HG03571 (cell line): ENCODE results near the gene THAP4.
"Not testable (repeated sequence)": the region's sequence is repeated elsewhere in the genome, so short reads cannot be mapped to it uniquely, and the experiment has no call there.

Experiments used
- ATAC-seq: cut with Tn5 transposase; IDR thresholded peaks from one replicate; pipeline ENCODE4 v1.9.1; 2021; ENCODE audit not compliant: unreplicated experiment

Gene THAP4

DNA sequence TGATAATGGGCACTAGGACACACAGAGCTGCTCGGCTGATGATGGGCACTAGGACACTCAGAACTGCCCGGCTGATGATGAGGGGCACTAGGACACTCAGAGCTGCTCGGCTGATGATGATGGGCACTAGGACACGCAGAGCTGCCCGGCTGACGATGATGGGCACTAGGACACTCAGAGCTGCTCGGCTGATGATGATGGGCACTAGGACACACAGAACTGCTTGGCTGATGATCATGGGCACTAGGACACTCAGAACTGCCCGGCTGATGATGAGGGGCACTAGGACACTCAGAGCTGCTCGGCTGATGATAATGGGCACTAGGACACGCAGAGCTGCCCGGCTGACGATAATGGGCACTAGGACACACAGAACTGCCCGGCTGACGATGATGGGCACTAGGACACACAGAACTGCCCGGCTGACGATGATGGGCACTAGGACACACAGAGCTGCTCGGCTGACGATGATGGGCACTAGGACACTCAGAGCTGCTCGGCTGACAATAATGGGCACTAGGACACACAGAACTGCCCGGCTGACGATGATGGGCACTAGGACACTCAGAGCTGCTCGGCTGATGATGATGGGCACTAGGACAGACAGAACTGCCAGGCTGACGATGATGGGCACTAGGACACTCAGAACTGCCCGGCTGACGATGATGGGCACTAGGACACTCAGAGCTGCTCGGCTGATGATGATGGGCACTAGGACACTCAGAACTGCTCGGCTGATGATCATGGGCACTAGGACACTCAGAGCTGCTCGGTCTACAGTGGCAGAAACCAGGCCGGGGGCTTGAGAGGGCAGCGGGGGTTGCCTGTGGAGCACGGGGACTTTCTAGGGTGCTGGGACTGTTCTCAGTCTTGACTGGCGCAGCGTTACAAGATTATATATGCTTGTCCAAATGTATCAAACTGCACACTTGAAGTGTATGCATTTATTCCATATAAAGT, 46.2 kb downstream of the THAP4 start:
- not testable (repeated sequence) for ATAC-seq

DNA sequence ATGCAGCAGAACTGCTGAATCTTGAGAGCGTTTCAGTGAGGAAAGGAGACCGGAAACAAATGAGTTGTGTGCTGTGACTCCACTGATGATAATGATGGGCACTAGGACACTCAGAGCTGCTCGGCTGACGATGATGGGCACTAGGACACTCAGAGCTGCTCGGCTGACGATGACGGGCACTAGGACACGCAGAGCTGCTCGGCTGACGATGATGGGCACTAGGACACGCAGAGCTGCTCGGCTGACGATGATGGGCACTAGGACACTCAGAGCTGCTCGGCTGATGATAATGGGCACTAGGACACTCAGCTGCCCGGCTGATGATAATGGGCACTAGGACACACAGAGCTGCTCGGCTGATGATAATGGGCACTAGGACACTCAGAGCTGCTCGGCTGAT, 47.1 kb downstream of the THAP4 start:
- ATAC-seq, result not testable (repeated sequence)

DNA sequence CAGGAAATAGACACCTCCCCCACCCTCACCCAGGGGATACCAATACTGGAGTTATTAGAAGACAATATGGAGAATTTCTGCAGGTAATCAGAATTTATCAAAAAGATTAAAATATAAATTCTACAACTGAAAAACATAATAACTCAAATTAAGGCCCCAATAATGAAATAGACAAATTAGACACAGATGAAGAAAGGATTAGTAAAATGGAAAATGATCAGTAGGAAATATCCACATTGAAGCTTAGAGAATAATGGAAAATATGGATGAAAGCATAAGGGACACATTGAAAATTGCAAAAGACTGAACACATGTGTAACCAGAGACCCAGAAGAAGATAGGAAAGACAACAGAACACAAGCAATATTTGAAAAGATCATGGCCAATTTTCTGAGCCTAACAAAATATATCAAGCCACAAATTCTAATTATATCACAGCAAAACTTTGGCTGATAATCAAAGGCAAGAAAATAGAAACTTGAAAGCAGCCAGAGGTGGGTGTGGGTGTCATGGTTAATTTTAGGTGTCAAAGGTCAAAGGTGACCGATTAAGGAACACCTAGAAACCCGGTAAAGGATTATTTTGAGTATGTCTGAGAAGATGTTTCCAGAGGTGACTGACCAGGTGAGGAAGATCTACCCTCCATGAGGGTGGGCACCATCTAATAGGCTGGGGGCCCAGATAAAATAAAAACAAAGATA, 50.2 kb downstream of the THAP4 start:
- ATAC-seq, result no peak

DNA sequence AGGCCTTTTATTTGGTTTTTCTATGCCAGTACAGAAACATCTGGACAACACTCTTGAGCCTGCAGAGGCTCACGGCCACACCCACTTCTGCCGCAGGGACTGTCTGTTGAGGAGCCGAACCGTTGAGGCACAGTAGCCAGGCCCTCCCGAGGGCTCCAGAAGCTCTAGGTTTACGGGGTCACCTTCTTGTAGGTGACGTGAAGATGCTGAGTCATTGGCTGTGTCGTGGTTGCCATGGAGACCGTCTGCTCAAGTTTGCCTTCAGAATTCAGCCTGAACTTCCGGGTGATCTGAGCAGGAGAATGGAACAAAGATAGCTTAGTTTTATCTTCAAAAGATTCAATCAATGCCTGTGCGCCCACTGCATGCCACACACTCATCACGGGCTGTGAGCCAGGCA, 52.5 kb downstream of the THAP4 start:
- ATAC-seq, result no peak

DNA sequence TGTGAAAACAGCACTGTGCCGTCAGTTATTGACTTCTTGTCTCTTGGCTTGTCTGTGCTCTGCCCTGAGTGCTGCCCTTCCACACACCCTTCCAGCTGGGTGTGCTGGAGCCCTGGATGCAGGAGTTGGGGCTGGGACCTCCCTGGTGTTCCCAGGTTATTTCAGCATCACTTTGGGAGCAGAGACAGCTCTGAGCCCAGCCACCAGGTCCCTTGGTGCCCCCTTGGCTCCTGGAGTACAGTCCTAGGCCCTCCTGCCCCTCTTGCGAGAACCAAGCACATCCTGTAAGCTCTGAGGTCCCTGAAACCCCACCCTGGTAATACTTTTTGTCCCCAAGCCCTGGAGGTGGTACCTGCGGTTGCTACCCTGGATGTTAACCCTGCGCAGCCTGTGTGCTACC, 54.2 kb downstream of the THAP4 start:
- ATAC-seq, result no peak

DNA sequence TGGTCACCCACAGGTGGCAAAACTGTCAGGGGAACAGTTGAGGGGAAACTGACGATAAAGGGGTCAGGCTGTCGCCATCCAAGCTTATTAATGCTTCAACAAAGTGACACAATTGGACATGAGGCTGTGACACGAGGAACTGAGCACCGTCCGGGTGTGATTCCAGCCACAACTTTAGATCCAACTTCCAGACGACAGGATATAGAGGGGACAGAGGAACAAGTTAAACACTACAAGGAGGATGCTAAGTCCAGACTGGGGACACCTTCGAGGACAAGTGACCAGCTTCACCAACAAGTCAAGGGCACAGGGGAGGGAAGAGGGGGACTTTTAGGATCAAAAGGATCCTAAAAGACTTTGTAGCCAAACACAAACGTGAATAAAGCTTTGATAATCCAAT, 54.6 kb downstream of the THAP4 start:
- ATAC-seq, result no peak

DNA sequence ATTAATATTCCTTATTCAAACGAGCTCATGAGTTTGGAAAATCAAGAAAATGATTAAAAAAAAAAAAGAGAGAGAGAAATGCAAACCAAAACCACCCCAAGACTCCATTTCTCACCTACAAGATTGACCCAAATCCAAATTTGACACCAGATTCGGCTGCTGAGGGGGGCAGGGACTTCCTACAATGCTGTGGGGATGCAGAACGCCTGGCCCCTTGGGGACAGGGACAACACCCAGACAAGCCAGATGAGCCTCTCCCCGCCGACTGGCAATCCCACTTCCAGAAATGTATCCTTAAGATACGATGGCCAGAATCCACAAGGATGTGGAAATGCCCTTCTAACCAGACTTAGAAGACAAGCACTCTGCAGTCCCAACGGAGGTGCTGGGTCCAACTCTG, 57.7 kb downstream of the THAP4 start:
- ATAC-seq, result no peak

DNA sequence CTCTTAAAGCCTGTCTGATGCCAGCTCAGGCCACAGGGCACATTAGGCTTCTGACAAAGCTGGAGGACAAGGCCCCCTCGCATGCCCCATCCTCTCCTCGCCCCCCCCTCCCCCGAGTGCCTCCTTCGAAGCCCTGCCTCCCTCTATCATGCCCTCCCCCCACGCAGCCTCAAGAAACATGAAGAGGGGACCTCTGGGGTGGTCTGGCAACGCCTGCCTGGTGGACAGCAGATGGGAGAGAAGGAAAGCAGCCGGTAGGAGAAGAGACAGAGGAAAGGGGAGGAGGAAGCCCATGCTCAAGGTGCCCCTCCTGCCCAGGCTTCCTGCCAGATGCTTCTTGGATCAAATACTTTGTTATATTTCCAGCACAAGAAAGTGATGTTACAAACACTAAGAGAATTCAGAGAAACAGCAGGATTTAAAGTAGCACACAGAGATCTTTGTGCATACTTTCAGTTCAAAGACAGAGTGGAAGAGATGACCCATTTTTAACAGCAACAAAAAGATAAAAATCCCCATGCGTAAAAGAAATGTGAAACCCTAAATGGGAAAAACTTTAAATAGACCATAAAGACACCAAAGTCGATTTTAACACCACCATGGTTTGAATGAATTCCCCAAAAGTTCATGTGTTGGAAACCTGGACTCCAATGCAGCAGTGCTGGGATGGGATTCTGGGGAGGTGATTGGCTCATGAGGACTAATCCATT, 59.4 kb downstream of the THAP4 start:
- no peak for ATAC-seq

DNA sequence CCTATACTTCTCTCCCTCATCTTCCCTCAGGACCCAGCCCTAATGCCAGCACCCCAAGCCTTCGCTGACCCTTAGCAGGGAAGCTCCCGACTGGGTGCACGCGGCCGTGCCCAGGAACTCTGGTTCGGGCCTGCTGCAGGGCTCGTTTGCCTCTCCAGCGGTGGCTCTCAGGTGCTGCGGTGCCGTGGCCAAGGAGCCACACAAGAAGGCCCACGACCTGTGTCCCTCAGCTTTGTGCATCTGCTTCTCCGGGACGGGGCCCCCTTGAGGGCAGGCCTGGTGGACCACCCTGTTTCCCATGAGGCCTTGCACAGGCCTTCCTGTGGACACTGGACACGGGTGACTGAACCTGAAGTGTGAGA, 60.7 kb downstream of the THAP4 start:
- ATAC-seq, result no peak

DNA sequence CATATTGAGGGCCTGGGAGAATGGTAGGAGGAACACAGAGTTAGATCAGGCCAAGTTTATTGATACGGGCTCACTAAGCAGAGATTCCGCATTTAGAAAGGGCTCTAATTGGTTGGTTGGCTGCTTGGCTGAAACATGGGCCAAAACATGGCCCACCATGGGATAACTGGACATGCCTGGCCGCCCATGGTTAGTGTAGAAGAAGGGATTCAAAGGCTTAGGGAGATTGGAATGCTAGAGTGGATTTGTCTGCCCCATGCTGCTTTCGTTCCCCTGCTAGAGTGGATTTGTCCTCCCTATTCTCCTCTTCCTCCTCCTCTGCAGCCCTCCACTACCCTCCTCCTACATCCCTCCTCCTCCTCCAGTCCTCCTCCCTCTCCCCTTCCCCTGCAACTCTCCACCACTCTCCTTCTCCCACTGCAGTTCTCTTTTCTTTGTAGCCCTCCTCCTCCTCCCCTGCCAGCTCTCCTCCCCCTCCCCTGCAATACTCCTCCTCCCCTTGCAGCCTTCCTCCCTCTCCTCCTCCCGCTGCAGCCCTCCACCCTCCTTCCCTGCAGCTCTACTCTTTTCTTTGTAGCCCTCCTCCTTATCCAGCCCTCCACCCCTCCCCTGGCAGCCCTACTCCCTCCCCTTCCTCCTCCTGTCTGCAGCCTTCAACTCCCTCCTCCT, 61.2 kb downstream of the THAP4 start:
- no peak for ATAC-seq

DNA sequence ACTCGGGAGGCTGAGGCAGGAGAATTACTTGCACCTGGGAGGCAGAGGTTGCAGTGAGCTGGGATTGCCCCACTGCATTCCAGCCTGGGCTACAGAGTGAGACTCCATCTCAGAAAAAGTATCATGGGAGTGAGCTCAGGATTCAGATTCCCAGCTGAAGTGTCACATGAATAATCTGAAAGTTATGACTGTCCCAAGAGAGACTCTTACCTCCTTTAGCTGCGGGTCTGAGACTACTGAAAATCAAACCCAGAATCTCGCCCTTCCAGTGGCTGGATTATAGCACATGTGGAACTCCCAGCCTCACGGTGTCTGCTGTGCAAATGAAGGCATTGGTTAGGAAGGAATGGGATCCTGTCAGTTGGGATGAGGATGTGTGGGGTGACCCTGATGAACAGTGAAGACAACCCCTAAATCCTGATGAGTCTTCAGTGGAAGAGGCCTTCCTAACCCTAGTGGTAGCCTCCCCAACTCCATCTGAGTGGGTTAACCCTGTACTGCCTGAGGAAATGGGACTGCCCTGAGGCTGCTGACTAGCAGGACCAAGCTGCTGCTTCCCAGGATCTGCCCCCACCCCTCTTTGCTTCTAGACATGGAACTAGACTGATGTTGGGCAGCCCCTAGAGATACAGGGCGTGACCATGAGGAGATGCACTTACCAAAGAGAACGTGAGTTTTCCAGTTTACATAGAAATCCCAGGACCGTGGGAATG, 61.9 kb downstream of the THAP4 start:
- no peak for ATAC-seq

DNA sequence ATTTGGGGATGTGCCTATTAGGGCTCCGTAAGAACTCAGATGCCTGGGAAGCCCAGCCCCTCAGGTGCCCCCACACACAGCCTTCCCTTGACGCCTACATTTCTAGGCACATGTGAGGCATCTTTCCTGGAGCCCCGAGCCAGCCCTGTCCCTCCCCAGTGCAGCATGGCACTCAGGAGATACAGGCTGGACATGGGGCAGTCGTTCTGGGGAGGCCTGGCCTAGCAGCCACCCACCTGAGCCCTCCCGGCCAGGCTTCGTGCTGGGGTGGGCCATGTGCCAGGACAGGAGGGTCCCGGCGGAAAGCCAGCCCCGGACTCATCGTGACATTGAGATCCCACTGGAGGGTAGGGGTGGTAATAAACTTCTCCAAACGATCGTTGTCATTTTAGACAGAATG, 63.2 kb downstream of the THAP4 start:
- no peak for ATAC-seq

DNA sequence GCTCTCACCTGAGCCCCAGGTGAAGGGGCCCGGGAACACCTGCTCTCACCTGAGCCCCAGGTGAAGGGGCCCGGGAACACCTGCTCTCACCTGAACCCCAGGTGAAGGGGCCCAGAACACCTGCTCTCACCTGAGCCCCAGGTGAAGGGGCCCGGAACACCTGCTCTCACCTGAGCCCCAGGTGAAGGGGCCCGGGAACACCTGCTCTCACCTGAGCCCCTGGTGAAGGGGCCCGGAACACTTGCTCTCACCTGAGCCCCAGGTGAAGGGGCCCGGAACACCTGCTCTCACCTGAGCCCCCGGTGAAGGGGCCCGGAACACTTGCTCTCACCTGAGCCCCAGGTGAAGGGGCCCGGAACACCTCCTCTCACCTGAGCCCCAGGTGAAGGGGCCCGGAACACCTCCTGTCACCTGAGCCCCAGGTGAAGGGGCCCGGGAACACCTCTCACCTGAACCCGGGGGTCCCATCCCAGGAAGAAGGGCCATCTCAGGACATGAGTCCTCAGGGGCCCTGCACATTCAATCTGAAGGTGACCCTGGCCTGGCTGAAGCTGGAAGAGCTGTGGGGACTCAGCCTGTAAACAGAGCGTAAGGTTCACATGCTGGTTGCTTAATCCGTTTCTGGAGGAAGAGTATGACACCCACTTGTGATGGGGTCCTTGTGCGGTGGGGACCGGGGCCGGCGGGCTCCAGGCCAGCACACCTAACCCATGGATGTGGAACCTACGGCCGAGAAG, 63.9 kb downstream of the THAP4 start:
- not testable (repeated sequence) for ATAC-seq

DNA sequence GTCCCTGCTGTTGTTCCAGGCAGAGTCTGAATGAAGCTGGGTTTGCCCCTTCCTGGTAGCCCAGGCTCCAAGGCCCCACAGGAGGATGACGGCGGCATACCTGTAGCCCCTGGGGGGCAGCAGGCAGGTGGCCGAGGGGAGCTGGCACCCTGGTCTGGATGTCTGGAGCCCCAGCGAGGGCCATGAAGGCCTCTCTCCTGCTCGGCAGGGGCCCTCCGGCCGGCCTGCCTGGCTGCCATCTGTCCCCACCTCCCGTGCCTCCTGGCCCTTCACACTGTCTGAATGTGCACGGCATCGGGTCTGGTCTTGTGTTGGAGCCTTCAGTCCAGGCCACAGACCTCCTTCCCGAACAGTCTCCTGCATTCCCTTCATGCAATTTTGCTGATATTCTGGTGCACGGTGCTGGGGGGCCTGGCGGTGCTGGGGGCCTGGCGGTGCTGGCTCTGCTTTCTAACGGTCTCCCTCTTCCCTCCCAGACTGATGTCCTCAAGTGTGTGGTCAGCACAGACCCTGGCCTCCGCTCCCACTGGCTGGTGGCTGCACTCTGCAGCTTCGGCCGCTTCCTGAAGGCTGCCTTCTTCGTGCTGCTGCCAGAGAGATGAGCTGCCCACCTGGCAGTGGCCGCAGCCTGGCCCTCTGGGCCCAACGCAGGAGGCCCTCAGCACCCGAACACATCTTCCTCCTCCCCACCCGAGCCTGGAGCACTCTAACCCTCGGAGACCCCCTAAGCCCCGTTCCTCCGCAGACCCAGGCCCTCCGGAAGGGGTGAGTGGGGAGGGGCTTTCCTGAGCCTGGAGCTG, 64.9 kb downstream of the THAP4 start:
- ATAC-seq, result no peak

DNA sequence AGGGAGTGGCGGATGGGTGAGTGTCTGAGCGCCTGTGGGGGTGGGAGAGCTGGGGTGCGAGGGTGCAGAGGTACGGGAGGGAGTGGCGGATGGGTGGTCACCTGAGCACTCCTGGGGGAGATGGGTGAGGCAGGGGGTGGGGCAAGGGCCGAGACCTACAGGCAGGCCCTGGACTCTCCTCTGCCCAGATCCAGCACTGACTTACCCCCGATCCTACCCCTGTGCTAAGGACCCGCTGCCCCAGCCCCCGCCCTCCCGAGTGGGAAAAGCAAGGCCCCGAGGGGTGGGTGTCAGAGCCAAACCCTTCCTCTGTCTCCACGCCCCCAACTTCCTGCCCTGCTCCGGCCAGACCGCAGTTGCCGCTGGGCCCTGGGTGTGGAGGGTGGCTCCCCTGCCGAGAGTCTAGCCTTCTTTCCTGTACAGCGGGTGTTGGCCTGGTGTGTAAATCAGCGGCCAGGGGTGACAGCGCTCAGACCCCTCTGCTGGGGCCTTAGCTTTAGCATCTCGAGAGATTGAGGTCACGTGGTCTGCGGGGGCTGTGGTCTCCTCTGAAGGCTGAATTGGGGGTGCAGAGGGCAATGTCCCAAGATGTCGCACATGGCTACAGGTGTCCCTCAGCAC, 65.9 kb downstream of the THAP4 start:
- no peak for ATAC-seq

DNA sequence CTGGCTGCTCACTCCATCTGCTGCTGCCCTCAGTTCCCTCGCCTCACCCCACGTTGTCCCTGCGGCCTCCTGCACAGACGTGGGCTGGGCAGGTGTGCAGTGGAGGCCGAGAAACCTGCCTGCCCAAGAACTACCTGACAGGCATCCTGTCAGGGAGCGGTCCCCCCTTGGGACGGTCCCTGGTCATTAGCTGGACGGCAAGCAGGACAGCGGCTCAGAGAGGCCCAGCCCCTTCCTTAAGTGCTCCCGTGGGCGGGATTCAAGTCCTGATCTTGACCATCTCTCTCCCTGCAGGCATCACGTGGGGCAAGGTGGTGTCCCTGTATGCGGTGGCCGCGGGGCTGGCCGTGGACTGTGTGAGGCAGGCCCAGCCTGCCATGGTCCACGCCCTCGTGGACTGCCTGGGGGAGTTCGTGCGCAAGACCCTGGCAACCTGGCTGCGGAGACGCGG, 67.1 kb downstream of the THAP4 start:
- no peak for ATAC-seq

DNA sequence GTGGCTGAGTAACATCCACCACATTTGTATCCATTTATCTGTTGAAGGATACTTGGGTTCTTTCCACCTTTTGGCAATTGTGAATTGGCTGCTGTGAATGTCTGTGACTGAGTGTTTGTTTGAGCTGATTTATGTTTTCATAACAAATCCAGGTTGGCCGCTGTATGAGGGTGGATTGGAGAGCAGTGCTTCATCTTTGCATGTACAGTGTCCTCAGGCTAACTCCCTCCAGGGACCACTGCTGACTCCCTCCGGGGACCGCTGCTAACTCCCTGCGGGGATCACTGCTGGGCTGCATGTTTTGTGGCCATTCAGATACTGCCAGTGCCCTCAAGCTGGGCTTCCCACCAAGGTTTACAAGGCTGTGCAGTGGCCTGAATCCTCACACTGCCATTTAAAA, 68.2 kb downstream of the THAP4 start:
- ATAC-seq, result no peak

DNA sequence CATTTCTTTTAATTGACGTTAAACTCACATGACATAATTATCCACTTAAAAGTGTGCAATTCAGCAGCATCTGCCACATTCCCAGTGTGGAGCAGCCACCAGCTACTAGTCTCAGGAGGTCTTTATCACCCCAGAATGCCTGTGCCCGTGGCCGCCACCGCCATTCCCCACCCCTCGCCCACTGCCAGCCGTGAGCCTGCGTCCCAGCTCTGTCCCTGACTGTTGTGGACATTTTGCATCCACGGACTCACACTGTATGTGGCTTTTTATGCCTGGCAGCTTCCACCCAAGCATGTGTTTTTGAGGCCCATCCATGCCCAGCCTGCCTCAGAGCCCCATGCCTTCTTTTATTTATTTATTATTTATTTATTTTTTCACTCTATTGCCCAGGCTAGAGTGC, 69.2 kb downstream of the THAP4 start:
- ATAC-seq, result no peak

DNA sequence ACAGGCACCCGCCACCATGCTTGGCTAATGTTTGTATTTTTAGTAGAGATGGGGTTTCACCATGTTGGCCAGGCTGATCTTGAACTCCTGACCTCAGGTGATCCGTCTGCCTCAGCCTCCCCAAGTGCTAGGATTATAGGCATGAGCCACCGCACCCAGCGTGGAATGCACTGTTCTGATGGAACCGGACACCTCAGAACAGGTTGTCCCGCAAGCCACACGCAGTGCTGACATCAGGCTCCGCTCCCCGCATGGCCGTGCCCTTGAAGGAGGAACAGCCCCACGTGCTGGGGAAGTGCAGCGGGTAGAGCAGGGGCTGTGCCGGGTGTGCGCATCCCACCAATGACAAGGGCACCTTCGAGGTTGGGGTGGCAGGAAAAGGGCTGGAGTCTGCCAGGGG, 69.7 kb downstream of the THAP4 start:
- ATAC-seq, result not testable (repeated sequence)
